Measurements from ENCODE around the gene GCK. TPM values are rescaled to one million over a fixed set of nuclear protein-coding genes. Genes with fewer than 3 reads are reported as not detected.

Gene GCK
- total and polyA plus RNA-seq, 2 experiments from 2014 or later: 1.7 to 2.5 TPM

- Histone ChIP-seq H3K27ac (no peak overlapping the region), H3K4me3 (no peak overlapping the region), H3K4me2 (no peak overlapping the region), H3K4me1 (ENCODE audit: insufficient read depth) (peaks cover 8% of the 10 kb centered on the region), H2AFZ (no peak overlapping the region), H4K20me1 (ENCODE audit: insufficient read depth, poor library complexity, severe bottlenecking) (no peaks in the 10 kb centered on the region), H3K36me3 (replicated peaks; ENCODE audit: insufficient read depth, low read depth) (no peaks in the 10 kb centered on the region), H3K9me2 (replicated peaks; ENCODE audit: insufficient read depth) (no peaks in the 10 kb centered on the region), H3K9me3 (ENCODE audit: low read depth) (no peaks in the 10 kb centered on the region), H3K27me3 (no peaks in the 10 kb centered on the region), H3K79me2 (no peaks in the 10 kb centered on the region)
- 78% methylated on average over 9 of the region's 9 CpGs for WGBS (ENCODE audit: low lambda C conversion rate, missing lambda C conversion rate)
- no peak for DNase-seq (ENCODE audit: low spot score)
- no peak for TF ChIP-seq EZH2 (IDR thresholded peaks at IDR 0.05; ENCODE audit: borderline replicate concordance)
- no peak for TF ChIP-seq EZH2phosphoT487 (IDR thresholded peaks at IDR 0.05; ENCODE audit: low read depth, severe bottlenecking, unreplicated experiment)
- no peak for TF ChIP-seq CTCF (IDR thresholded peaks at IDR 0.05; ENCODE audit: poor library complexity)
Observed at GRCh38 chr7:44187636-44188416, 1.4 kb downstream of the GCK start.

- H3K4me1 ChIP-seq (ENCODE audit: insufficient read depth): peaks cover 8% of the 10 kb centered on the region
- H3K27ac ChIP-seq: no peak overlapping the region
Observed at GRCh38 chr7:44186736-44187135, 2.5 kb downstream of the GCK start.

GRCh38 chr7:44185729-44186128 is 3.5 kb downstream of the GCK start:
- DNase-seq (ENCODE audit: low spot score): no peak
- Histone ChIP-seq H3K27me3 (no peaks in the 10 kb centered on the region), H3K79me2 (no peaks in the 10 kb centered on the region), H3K36me3 (replicated peaks; ENCODE audit: insufficient read depth, low read depth) (no peaks in the 10 kb centered on the region), H3K4me3 (no peak overlapping the region), H2AFZ (no peak overlapping the region), H4K20me1 (ENCODE audit: insufficient read depth, poor library complexity, severe bottlenecking) (no peaks in the 10 kb centered on the region), H3K27ac (no peak overlapping the region), H3K9me3 (ENCODE audit: low read depth) (no peaks in the 10 kb centered on the region), H3K4me1 (ENCODE audit: insufficient read depth) (peaks cover 8% of the 10 kb centered on the region), H3K4me2 (no peak overlapping the region), H3K9me2 (replicated peaks; ENCODE audit: insufficient read depth) (no peaks in the 10 kb centered on the region)
- WGBS (ENCODE audit: low lambda C conversion rate, missing lambda C conversion rate): 81% methylated on average over 5 of the region's 5 CpGs
- TF ChIP-seq EZH2 (IDR thresholded peaks at IDR 0.05; ENCODE audit: borderline replicate concordance) (no peak), EZH2phosphoT487 (IDR thresholded peaks at IDR 0.05; ENCODE audit: low read depth, severe bottlenecking, unreplicated experiment) (no peak), CTCF (IDR thresholded peaks at IDR 0.05; ENCODE audit: poor library complexity) (no peak)

More at GRCh38 chr7:44186736-44187135, 2.5 kb downstream of the GCK start:
- DNase-seq (ENCODE audit: low spot score): no peak
- H3K9me3 ChIP-seq (ENCODE audit: low read depth): no peaks in the 10 kb centered on the region
- no peaks in the 10 kb centered on the region for H3K9me2 ChIP-seq (replicated peaks; ENCODE audit: insufficient read depth)
- no peaks in the 10 kb centered on the region for H3K27me3 ChIP-seq
- H3K79me2 ChIP-seq: no peaks in the 10 kb centered on the region
- TF ChIP-seq CTCF (IDR thresholded peaks at IDR 0.05; ENCODE audit: poor library complexity) (no peak), EZH2phosphoT487 (IDR thresholded peaks at IDR 0.05; ENCODE audit: low read depth, severe bottlenecking, unreplicated experiment) (no peak), EZH2 (IDR thresholded peaks at IDR 0.05; ENCODE audit: borderline replicate concordance) (no peak)
- no peaks in the 10 kb centered on the region for H3K36me3 ChIP-seq (replicated peaks; ENCODE audit: insufficient read depth, low read depth)
- no peak overlapping the region for H3K4me3 ChIP-seq
- H4K20me1 ChIP-seq (ENCODE audit: insufficient read depth, poor library complexity, severe bottlenecking): no peaks in the 10 kb centered on the region
- no peak overlapping the region for H2AFZ ChIP-seq
- 83% methylated on average over 5 of the region's 5 CpGs for WGBS (ENCODE audit: low lambda C conversion rate, missing lambda C conversion rate)
- no peak overlapping the region for H3K4me2 ChIP-seq
